ENCODE measurements around the gene VASH2.
A peak's percentile ranks its signal among the peaks of the same experiment; 100 is the strongest.

Gene VASH2

DNA sequence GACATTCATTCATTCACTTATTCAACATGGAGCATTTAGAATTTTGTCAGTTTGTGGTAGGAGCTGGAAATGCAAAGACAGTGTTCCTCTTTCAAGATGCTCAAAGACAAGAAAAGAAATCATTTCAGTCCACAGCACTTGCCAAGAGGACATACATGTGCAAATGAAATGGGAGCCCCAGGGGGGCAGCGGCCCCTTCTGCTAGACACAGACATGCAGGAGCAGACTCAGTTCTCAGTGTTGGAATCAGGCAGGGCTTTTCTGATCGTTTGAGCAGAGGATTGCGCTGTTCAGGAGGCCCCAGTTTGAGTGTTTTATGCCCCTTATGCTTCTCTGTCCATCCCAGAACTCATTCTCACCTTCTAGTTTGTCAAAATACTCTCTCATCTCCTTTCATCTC, 35.6 kb upstream of the VASH2 start:
- H3K9me3 ChIP-seq (ENCODE audit: control insufficient read depth in 5 of 5, low read length in 5 of 5), result no peaks in the 10 kb centered on the region
- H3K27me3 ChIP-seq (ENCODE audit: control insufficient read depth in 5 of 5, insufficient read depth in 4 of 5, low read length in 5 of 5), result peaks cover 0 to 11% (median 9%) of the 10 kb centered on the region in 5 donors
- H3K4me1 ChIP-seq (ENCODE audit: control insufficient read depth in 5 of 5, insufficient read depth in 5 of 5, low read length in 5 of 5), result peaks cover 0 to 16% (median 2%) of the 10 kb centered on the region in 5 donors
- no peak overlapping the region for H3K9ac ChIP-seq (ENCODE audit: low read length in 5 of 5)
- H3K4me3 ChIP-seq (ENCODE audit: low read depth in 1 of 5, low read length in 5 of 5), result no peak overlapping the region
- H3K36me3 ChIP-seq (ENCODE audit: control insufficient read depth in 5 of 5, insufficient read depth in 5 of 5, low read length in 5 of 5), result no peaks in the 10 kb centered on the region
- no peak overlapping the region for H3K27ac ChIP-seq (ENCODE audit: low read depth, low read length)

DNA sequence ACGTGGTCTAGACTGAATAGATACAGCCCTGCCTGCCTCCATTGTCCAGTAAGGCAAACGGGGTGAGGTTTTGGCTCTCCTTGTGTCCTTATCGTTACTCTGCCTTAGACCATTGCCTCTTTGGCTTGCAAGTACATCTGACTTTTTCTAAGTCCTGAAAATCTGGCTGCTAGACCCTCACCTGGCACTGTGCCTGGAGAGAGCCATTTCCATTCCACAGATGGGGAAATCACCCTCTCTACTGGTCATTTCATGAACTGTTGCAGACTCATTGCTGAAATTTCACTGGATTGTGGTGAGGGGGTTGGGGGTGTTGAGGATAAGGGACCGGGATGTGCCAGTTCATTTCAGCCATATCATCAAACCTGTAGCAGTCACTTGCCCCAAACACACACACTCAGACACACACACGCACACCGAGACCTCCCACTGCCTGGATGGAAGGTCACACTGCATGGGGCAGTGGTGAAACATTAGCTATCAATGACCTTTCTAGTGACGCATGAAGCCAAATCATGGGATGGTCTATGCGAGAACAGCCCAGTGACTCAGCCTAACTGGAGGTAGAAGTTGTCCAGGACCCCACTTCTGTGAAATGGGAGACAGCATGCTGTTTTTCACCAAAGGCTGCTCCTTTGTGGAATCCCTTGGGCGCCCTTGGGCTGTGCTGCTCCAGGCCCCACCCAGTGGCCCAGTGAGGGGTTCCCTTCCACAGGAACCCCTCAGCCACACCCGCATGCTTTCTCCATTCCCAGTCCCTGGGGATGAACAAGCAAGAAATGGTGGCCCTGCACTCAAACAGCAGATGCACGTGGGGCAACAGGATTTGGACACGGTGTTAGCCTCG, 34.9 kb upstream of the VASH2 start:
- peaks cover 0 to 14% (median 10%) of the 10 kb centered on the region in 5 donors for H3K27me3 ChIP-seq (ENCODE audit: control insufficient read depth in 5 of 5, insufficient read depth in 4 of 5, low read length in 5 of 5)
- H3K9me3 ChIP-seq (ENCODE audit: control insufficient read depth in 5 of 5, low read length in 5 of 5), result no peaks in the 10 kb centered on the region
- no peak overlapping the region for H3K4me3 ChIP-seq (ENCODE audit: low read depth in 1 of 5, low read length in 5 of 5)
- H3K36me3 ChIP-seq (ENCODE audit: control insufficient read depth in 5 of 5, insufficient read depth in 5 of 5, low read length in 5 of 5), result no peaks in the 10 kb centered on the region
- no peak overlapping the region for H3K27ac ChIP-seq (ENCODE audit: low read depth, low read length)
- H3K9ac ChIP-seq (ENCODE audit: low read length in 5 of 5), result no peak overlapping the region
- peaks cover 0 to 16% (median 2%) of the 10 kb centered on the region in 5 donors for H3K4me1 ChIP-seq (ENCODE audit: control insufficient read depth in 5 of 5, insufficient read depth in 5 of 5, low read length in 5 of 5)

DNA sequence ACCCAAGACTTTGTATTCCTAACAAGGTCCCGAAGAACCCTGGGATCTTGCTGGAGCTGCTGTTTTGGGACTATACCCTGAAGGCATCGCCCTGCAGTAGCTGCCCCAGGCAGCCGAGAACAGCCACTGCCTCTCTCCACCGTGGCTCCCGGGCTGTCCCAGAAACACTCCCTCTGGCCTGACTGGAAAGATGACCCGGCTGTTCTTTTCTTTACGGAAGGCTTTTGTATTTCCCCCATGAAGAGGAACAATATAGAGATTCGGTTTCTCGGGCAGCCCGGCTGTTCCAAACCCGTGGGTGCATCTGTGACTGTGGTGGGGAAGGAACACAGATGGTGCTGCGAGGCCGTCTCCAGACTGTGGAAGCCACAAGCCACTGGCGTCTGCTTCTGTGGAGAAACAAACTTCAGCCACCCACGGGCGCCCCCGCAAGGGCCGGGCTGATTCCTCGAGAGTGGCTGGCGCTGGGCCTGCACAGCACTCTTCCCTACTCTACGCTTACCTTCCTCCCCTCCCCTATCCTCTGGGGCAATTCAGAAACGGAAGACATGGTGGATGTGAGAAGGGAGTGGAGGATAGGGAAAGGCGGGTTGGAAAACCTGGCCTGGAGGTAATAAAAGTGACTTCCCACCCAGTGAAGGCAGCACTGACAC, 33.7 kb upstream of the VASH2 start:
- Histone ChIP-seq H3K27ac (ENCODE audit: low read depth, low read length) (no peak overlapping the region), H3K9ac (ENCODE audit: low read length in 5 of 5) (peak overlapping the region in 1 of 5 donors; percentile 35), H3K36me3 (ENCODE audit: control insufficient read depth in 5 of 5, insufficient read depth in 5 of 5, low read length in 5 of 5) (no peaks in the 10 kb centered on the region), H3K4me3 (ENCODE audit: low read depth in 1 of 5, low read length in 5 of 5) (peak overlapping the region in 1 of 5 donors; percentile 27), H3K4me1 (ENCODE audit: control insufficient read depth in 5 of 5, insufficient read depth in 5 of 5, low read length in 5 of 5) (peaks cover 0 to 16% (median 2%) of the 10 kb centered on the region in 5 donors), H3K9me3 (ENCODE audit: control insufficient read depth in 5 of 5, low read length in 5 of 5) (no peaks in the 10 kb centered on the region), H3K27me3 (ENCODE audit: control insufficient read depth in 5 of 5, insufficient read depth in 4 of 5, low read length in 5 of 5) (peaks cover 0 to 17% (median 10%) of the 10 kb centered on the region in 5 donors)

DNA sequence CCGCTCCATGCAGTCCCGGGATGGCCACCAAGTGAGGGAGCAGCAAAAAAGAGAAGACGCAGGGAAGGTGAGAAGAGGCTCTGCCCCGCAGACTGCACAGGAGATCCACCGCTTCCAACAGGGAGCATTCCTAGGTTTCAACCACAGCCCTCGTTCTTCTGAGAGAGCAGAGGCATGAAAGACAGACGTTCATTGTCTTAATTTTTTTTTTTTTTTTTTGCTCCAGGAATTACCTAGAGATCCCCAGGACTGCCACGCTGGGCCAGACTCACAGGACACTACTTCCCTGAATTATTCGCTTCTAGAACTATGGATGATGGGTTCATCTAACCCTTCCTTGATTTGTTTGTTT, 33.2 kb upstream of the VASH2 start:
- no peak overlapping the region for H3K9ac ChIP-seq (ENCODE audit: low read length in 5 of 5)
- peaks cover 0 to 16% (median 2%) of the 10 kb centered on the region in 5 donors for H3K4me1 ChIP-seq (ENCODE audit: control insufficient read depth in 5 of 5, insufficient read depth in 5 of 5, low read length in 5 of 5)
- peaks cover 0 to 19% (median 10%) of the 10 kb centered on the region in 5 donors for H3K27me3 ChIP-seq (ENCODE audit: control insufficient read depth in 5 of 5, insufficient read depth in 4 of 5, low read length in 5 of 5)
- H3K4me3 ChIP-seq (ENCODE audit: low read depth in 1 of 5, low read length in 5 of 5), result no peak overlapping the region
- H3K9me3 ChIP-seq (ENCODE audit: control insufficient read depth in 5 of 5, low read length in 5 of 5), result no peaks in the 10 kb centered on the region
- no peaks in the 10 kb centered on the region for H3K36me3 ChIP-seq (ENCODE audit: control insufficient read depth in 5 of 5, insufficient read depth in 5 of 5, low read length in 5 of 5)
- H3K27ac ChIP-seq (ENCODE audit: low read depth, low read length), result no peak overlapping the region

DNA sequence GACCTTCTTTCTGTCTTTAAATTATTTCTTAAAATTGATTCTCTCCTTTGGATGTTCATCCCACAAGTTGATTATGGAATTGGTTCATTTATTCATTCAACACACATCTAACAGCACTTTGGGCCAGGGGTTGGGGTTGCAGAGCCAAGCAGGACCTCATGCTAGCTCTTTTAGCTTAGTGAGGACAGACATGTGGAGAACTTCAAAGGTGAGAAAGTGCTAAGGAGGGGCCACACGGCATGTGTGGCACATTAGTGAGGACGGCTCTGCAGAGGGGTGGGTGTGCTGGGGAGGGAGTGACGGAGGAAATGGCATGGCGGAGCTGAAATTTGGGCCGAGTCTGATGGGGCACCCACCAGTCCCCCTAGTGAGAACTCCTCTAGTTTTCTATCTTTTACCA, 32.5 kb upstream of the VASH2 start:
- Histone ChIP-seq H3K27me3 (ENCODE audit: control insufficient read depth in 5 of 5, insufficient read depth in 4 of 5, low read length in 5 of 5) (peaks cover 0 to 23% (median 10%) of the 10 kb centered on the region in 5 donors), H3K9ac (ENCODE audit: low read length in 5 of 5) (no peak overlapping the region), H3K27ac (ENCODE audit: low read depth, low read length) (no peak overlapping the region), H3K9me3 (ENCODE audit: control insufficient read depth in 5 of 5, low read length in 5 of 5) (no peaks in the 10 kb centered on the region), H3K36me3 (ENCODE audit: control insufficient read depth in 5 of 5, insufficient read depth in 5 of 5, low read length in 5 of 5) (no peaks in the 10 kb centered on the region), H3K4me1 (ENCODE audit: control insufficient read depth in 5 of 5, insufficient read depth in 5 of 5, low read length in 5 of 5) (peaks cover 0 to 16% (median 2%) of the 10 kb centered on the region in 5 donors), H3K4me3 (ENCODE audit: low read depth in 1 of 5, low read length in 5 of 5) (no peak overlapping the region)

DNA sequence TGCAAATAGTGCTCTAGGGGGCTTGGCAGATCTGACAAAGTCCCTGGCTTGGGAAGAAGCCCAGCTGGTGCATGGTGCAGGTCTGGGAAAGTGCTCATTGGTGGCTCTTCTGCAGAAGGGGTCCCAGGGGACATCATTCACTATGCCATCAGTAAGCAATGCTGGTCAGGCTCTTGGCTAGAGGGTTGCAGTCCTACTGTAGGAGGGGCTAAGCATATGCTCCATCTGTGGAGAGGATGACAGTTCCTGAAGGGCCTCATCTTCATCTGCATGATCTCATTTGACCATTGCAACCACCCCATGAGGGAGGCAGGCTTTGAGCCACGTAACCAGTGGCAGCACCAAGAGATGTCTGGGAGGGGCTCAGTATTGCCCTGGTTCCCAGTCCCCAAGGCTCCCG, 31.5 kb upstream of the VASH2 start:
- peaks cover 0 to 16% (median 2%) of the 10 kb centered on the region in 5 donors for H3K4me1 ChIP-seq (ENCODE audit: control insufficient read depth in 5 of 5, insufficient read depth in 5 of 5, low read length in 5 of 5)
- H3K9me3 ChIP-seq (ENCODE audit: control insufficient read depth in 5 of 5, low read length in 5 of 5), result no peaks in the 10 kb centered on the region
- no peaks in the 10 kb centered on the region for H3K36me3 ChIP-seq (ENCODE audit: control insufficient read depth in 5 of 5, insufficient read depth in 5 of 5, low read length in 5 of 5)
- no peak overlapping the region for H3K9ac ChIP-seq (ENCODE audit: low read length in 5 of 5)
- H3K27me3 ChIP-seq (ENCODE audit: control insufficient read depth in 5 of 5, insufficient read depth in 4 of 5, low read length in 5 of 5), result peaks cover 0 to 26% (median 10%) of the 10 kb centered on the region in 5 donors
- H3K27ac ChIP-seq (ENCODE audit: low read depth, low read length), result no peak overlapping the region
- H3K4me3 ChIP-seq (ENCODE audit: low read depth in 1 of 5, low read length in 5 of 5), result no peak overlapping the region

DNA sequence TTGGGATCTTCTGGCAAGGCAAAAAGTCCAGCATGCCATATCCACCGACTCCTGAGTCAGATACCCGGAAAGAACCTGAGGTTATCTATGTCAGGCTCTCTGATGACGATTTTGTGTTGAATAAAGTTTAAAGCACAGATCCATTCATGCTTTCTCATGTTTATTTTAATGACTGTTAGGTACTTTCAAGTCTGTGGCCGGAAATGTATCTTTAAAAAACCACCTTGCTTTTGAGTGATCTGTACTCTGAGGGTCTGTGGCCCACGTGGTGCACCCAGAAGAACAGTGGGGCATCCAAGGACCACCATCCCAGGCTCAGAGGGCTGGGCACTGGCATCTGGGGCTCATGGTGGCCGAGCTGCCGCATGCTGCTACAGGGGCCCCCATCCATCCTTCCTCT, 30.1 kb upstream of the VASH2 start:
- Histone ChIP-seq H3K9me3 (ENCODE audit: control insufficient read depth in 5 of 5, low read length in 5 of 5) (no peaks in the 10 kb centered on the region), H3K4me1 (ENCODE audit: control insufficient read depth in 5 of 5, insufficient read depth in 5 of 5, low read length in 5 of 5) (peaks cover 1 to 14% (median 4%) of the 10 kb centered on the region in 5 donors), H3K27me3 (ENCODE audit: control insufficient read depth in 5 of 5, insufficient read depth in 4 of 5, low read length in 5 of 5) (peaks cover 0 to 27% (median 10%) of the 10 kb centered on the region in 5 donors), H3K4me3 (ENCODE audit: low read depth in 1 of 5, low read length in 5 of 5) (no peak overlapping the region), H3K9ac (ENCODE audit: low read length in 5 of 5) (no peak overlapping the region), H3K27ac (ENCODE audit: low read depth, low read length) (no peak overlapping the region), H3K36me3 (ENCODE audit: control insufficient read depth in 5 of 5, insufficient read depth in 5 of 5, low read length in 5 of 5) (no peaks in the 10 kb centered on the region)

DNA sequence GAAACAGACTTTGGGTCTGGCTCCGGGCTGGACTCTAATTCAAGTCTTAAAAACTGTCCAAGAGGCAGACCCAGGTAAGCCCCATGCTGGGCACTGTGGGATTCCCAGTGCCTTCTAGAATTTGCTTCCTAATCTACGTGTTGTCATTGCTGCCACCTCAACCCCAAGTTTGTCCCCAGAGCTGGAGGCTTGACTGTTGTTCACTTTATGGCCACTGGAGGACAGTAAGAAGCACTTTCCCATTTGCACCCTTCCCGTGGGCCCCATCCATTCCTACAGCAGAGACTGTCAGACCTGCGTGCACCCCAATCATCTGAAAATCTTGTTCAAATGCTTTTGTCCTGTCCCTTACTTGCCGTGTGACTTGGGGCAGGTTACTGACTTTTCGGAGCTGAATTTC, 29.4 kb upstream of the VASH2 start:
- no peak overlapping the region for H3K9ac ChIP-seq (ENCODE audit: low read length in 5 of 5)
- H3K9me3 ChIP-seq (ENCODE audit: control insufficient read depth in 5 of 5, low read length in 5 of 5), result no peaks in the 10 kb centered on the region
- peaks cover 0 to 26% (median 8%) of the 10 kb centered on the region in 5 donors for H3K27me3 ChIP-seq (ENCODE audit: control insufficient read depth in 5 of 5, insufficient read depth in 4 of 5, low read length in 5 of 5)
- no peak overlapping the region for H3K27ac ChIP-seq (ENCODE audit: low read depth, low read length)
- no peak overlapping the region for H3K4me3 ChIP-seq (ENCODE audit: low read depth in 1 of 5, low read length in 5 of 5)
- peaks cover 1 to 11% (median 6%) of the 10 kb centered on the region in 5 donors for H3K4me1 ChIP-seq (ENCODE audit: control insufficient read depth in 5 of 5, insufficient read depth in 5 of 5, low read length in 5 of 5)
- H3K36me3 ChIP-seq (ENCODE audit: control insufficient read depth in 5 of 5, insufficient read depth in 5 of 5, low read length in 5 of 5), result no peaks in the 10 kb centered on the region

DNA sequence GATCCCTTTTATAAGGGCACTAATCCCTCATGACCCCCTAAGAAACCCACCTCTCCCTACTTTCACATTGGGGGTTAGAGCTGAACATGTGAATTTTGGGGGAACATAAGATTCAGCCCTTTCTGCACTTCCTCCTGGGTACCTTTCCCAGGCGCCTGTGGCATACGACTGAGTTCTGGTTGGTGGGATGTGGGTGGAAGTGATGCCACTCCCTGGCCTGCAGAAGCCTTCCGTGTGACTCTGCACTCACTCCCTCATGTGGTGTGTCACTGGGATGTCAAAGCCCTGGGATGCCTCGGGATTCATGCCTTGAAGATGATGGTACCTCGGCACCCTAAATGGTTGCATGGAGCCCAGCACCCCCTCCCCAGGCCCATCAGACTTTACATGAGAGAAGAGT, 28.3 kb upstream of the VASH2 start:
- Histone ChIP-seq H3K27ac (ENCODE audit: low read depth, low read length) (no peak overlapping the region), H3K9me3 (ENCODE audit: control insufficient read depth in 5 of 5, low read length in 5 of 5) (peaks cover 0 to 4% (median 0%) of the 10 kb centered on the region in 5 donors), H3K36me3 (ENCODE audit: control insufficient read depth in 5 of 5, insufficient read depth in 5 of 5, low read length in 5 of 5) (no peaks in the 10 kb centered on the region), H3K9ac (ENCODE audit: low read length in 5 of 5) (no peak overlapping the region), H3K4me1 (ENCODE audit: control insufficient read depth in 5 of 5, insufficient read depth in 5 of 5, low read length in 5 of 5) (peaks cover 0 to 6% (median 2%) of the 10 kb centered on the region in 5 donors), H3K4me3 (ENCODE audit: low read depth in 1 of 5, low read length in 5 of 5) (no peak overlapping the region), H3K27me3 (ENCODE audit: control insufficient read depth in 5 of 5, insufficient read depth in 4 of 5, low read length in 5 of 5) (peaks cover 0 to 20% (median 5%) of the 10 kb centered on the region in 5 donors)

DNA sequence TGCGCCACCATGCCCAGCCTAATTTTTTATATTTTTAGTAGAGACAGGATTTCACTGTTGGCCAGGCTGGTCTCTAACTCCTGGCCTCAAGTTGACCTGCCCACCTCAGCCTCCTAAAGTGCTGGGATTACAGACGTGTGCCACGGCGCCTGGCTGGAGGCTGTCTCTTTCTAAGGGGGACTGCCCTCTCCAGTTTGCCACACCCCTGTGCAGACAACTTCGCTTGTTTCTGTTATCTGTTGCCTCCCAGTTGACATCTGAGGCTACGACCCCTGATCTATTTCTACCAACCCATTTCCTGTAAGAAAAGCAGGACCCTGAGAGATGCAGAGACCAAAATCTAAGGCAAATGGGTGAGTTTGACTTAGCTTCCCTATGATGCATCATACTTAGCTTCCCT, 24.0 kb upstream of the VASH2 start:
- Histone ChIP-seq H3K27ac (ENCODE audit: low read depth, low read length) (no peak overlapping the region), H3K4me1 (ENCODE audit: control insufficient read depth in 5 of 5, insufficient read depth in 5 of 5, low read length in 5 of 5) (peaks cover 0 to 6% (median 2%) of the 10 kb centered on the region in 5 donors), H3K27me3 (ENCODE audit: control insufficient read depth in 5 of 5, insufficient read depth in 4 of 5, low read length in 5 of 5) (peaks cover 0 to 15% (median 0%) of the 10 kb centered on the region in 5 donors), H3K4me3 (ENCODE audit: low read depth in 1 of 5, low read length in 5 of 5) (no peak overlapping the region), H3K36me3 (ENCODE audit: control insufficient read depth in 5 of 5, insufficient read depth in 5 of 5, low read length in 5 of 5) (no peaks in the 10 kb centered on the region), H3K9ac (ENCODE audit: low read length in 5 of 5) (no peak overlapping the region), H3K9me3 (ENCODE audit: control insufficient read depth in 5 of 5, low read length in 5 of 5) (peaks cover 0 to 6% (median 0%) of the 10 kb centered on the region in 5 donors)

Data from subcutaneous abdominal adipose tissue (tissue), 5 donors.